H9 (cell line): Measurements from ENCODE around the gene SRGAP3. TPM values are rescaled to one million over a fixed set of nuclear protein-coding genes. Genes with fewer than 3 reads are reported as not detected.

Experiments used
- DNase-seq: peaks from one replicate; pipeline ENCODE4 v3.0.0-alpha.2; 2017
- H2AFZ ChIP-seq: one replicate; pipeline ENCODE4 v1.6.1; 2013; ENCODE audit warnings: mild to moderate bottlenecking, low read length, control low read depth, moderate library complexity
- H2AK5ac ChIP-seq: 2 replicates; pipeline ENCODE4 v1.6.1; 2013; ENCODE audit warnings: low read length, control low read depth, mixed read lengths; ENCODE audit not compliant: insufficient read length
- H2BK120ac ChIP-seq: one replicate; pipeline ENCODE4 v1.6.1; 2013; ENCODE audit warnings: low read depth, mild to moderate bottlenecking, low read length, control low read depth, inconsistent platforms; ENCODE audit not compliant: poor library complexity, severe bottlenecking
- H2BK12ac ChIP-seq: 2 replicates; pipeline ENCODE4 v1.6.1; 2013; ENCODE audit warnings: low read length, control low read depth, mixed read lengths, low read depth; ENCODE audit not compliant: insufficient read length
- H2BK15ac ChIP-seq: 2 replicates; pipeline ENCODE4 v1.6.1; 2013; ENCODE audit warnings: low read depth, low read length, control low read depth
- H2BK20ac ChIP-seq: one replicate; pipeline ENCODE4 v1.6.1; 2013; ENCODE audit warnings: low read depth, mild to moderate bottlenecking, low read length, control low read depth, inconsistent platforms; ENCODE audit not compliant: poor library complexity, severe bottlenecking
- H2BK5ac ChIP-seq: 2 replicates; pipeline ENCODE4 v1.6.1; 2013; ENCODE audit warnings: low read length, control low read depth, mixed read lengths; ENCODE audit not compliant: insufficient read length
- H3K14ac ChIP-seq: 2 replicates; pipeline ENCODE4 v1.6.1; 2013; ENCODE audit warnings: low read length, control low read depth; ENCODE audit not compliant: insufficient read depth
- H3K18ac ChIP-seq: 2 replicates; pipeline ENCODE4 v1.6.1; 2013; ENCODE audit warnings: low read depth, mild to moderate bottlenecking, mixed read lengths, low read length, control low read depth; ENCODE audit not compliant: insufficient read length
- H3K23ac ChIP-seq: 2 replicates; pipeline ENCODE4 v1.6.1; 2013; ENCODE audit warnings: low read length, control low read depth, mixed read lengths, low read depth; ENCODE audit not compliant: insufficient read length
- H3K23me2 ChIP-seq: 2 replicates; pipeline ENCODE4 v1.6.1; 2013; ENCODE audit warnings: low read depth, mild to moderate bottlenecking, mixed read lengths, low read length, control low read depth; ENCODE audit not compliant: insufficient read length, poor library complexity, severe bottlenecking
- H3K27ac ChIP-seq: 2 replicates; pipeline ENCODE4 v1.5.1; 2013; ENCODE audit warnings: low read length, control low read depth, mixed read lengths, low read depth; ENCODE audit not compliant: insufficient read length
- H3K27me3 ChIP-seq: 2 replicates; pipeline ENCODE4 v1.6.1; 2013; ENCODE audit warnings: low read length, control low read depth, inconsistent platforms; ENCODE audit not compliant: insufficient read depth
- H3K4ac ChIP-seq: 2 replicates; pipeline ENCODE4 v1.6.1; 2013; ENCODE audit warnings: low read depth, mild to moderate bottlenecking, control low read depth, inconsistent platforms, low read length, moderate library complexity
- H3K4me1 ChIP-seq: 2 replicates; pipeline ENCODE4 v1.6.1; 2013; ENCODE audit warnings: low read length, control low read depth, inconsistent platforms; ENCODE audit not compliant: insufficient read depth
- H3K4me2 ChIP-seq: 2 replicates; pipeline ENCODE4 v1.6.1; 2013; ENCODE audit warnings: low read length, control low read depth, mixed read lengths; ENCODE audit not compliant: insufficient read length, insufficient read depth
- H3K56ac ChIP-seq: 2 replicates; pipeline ENCODE4 v1.6.1; 2013; ENCODE audit warnings: low read depth, mild to moderate bottlenecking, mixed read lengths, low read length, control low read depth; ENCODE audit not compliant: insufficient read length
- H3K79me1 ChIP-seq: 2 replicates; pipeline ENCODE4 v1.6.1; 2013; ENCODE audit warnings: low read depth, mild to moderate bottlenecking, moderate library complexity, low read length, control low read depth, inconsistent platforms; ENCODE audit not compliant: insufficient read depth, poor library complexity, severe bottlenecking
- H3K79me2 ChIP-seq: 2 replicates; pipeline ENCODE4 v1.6.1; 2013; ENCODE audit warnings: low read length, control low read depth, inconsistent platforms; ENCODE audit not compliant: insufficient read depth
- H3K9ac ChIP-seq: 2 replicates; pipeline ENCODE4 v1.6.1; 2013; ENCODE audit warnings: low read length, control low read depth, mixed read lengths; ENCODE audit not compliant: insufficient read length; ENCODE audit errors: extremely low read depth
- H3K9me3 ChIP-seq: one replicate; pipeline ENCODE4 v1.6.1; 2013; ENCODE audit warnings: low read depth, low read length, inconsistent platforms; ENCODE audit not compliant: control insufficient read depth
- H3T11ph ChIP-seq: one replicate; pipeline ENCODE4 v1.6.1; 2013; ENCODE audit warnings: mild to moderate bottlenecking, low read length, control low read depth, inconsistent platforms
- H4K20me1 ChIP-seq: one replicate; pipeline ENCODE4 v1.6.1; 2013; ENCODE audit not compliant: control insufficient read depth, insufficient read length, insufficient read depth
- H4K5ac ChIP-seq: 2 replicates; pipeline ENCODE4 v1.6.1; 2013; ENCODE audit warnings: low read depth, mild to moderate bottlenecking, mixed read lengths, low read length, control low read depth; ENCODE audit not compliant: insufficient read length
- H4K8ac ChIP-seq: replicated peaks from 2 replicates; pipeline ENCODE4 v1.6.1; 2013; ENCODE audit warnings: low read length, control low read depth, mixed read lengths, low read depth; ENCODE audit not compliant: insufficient read length
- H4K91ac ChIP-seq: 2 replicates; pipeline ENCODE4 v1.6.1; 2013; ENCODE audit warnings: low read depth, mild to moderate bottlenecking, moderate library complexity, mixed read lengths, low read length, control low read depth; ENCODE audit not compliant: insufficient read length
- H3K27ac Mint-ChIP-seq, 3 experiments: 2 replicates in 2 of 3; 3 replicates in 1 of 3; pipeline ENCODE4 v1.8.0; 2020 to 2021; ENCODE audit warnings: mixed read lengths in 3 of 3, mild to moderate bottlenecking in 1 of 3, moderate library complexity in 1 of 3
- H3K27me3 Mint-ChIP-seq: 2 replicates; pipeline ENCODE4 v1.8.0; 2021; ENCODE audit warnings: low read depth, mild to moderate bottlenecking, moderate library complexity, mixed read lengths
- H3K36me3 Mint-ChIP-seq, 3 experiments: 2 replicates in 2 of 3; 3 replicates in 1 of 3; pipeline ENCODE4 v1.8.0; 2020 to 2021; ENCODE audit warnings: low read depth in 3 of 3, mixed read lengths in 3 of 3; ENCODE audit not compliant: insufficient read depth in 1 of 3
- H3K4me1 Mint-ChIP-seq, 2 experiments: 2 replicates each; pipeline ENCODE4 v1.8.0; 2020; ENCODE audit warnings: mixed read lengths in 2 of 2
- H3K4me3 Mint-ChIP-seq, 2 experiments: 2 replicates in 1 of 2; 3 replicates in 1 of 2; pipeline ENCODE4 v1.8.0; 2020 to 2021; ENCODE audit warnings: mild to moderate bottlenecking in 2 of 2, mixed read lengths in 2 of 2, moderate library complexity in 1 of 2
- H3K9me3 Mint-ChIP-seq, 2 experiments: 2 replicates in 1 of 2; 3 replicates in 1 of 2; pipeline ENCODE4 v1.8.0; 2020; ENCODE audit warnings: mild to moderate bottlenecking in 2 of 2, mixed read lengths in 2 of 2, moderate library complexity in 1 of 2
- CTCF ChIP-seq: fragments of 200-600 bp; sonication (generic); conservative IDR thresholded peaks from 3 replicates; pipeline ENCODE4 v1.8.0; 2021; ENCODE audit warnings: antibody characterized with exemption, mild to moderate bottlenecking
- WGBS: extraction: QIAGEN DNeasy Blood & Tissue Kit; methylation state at CpG from one replicate; pipeline ENCODE4 v1.1.7; 2013; ENCODE audit warnings: missing lambda C conversion rate, low lambda C conversion rate, mixed read lengths; ENCODE audit not compliant: insufficient read length; ENCODE audit errors: extremely low coverage; 5-methylcytosine and 5-hydroxymethylcytosine counted together
- total RNA-seq: library from RNA; stranded (reverse); gene quantifications from 2 replicates; pipeline ENCODE4 v1.2.1, GENCODE V29; 2021

SRGAP3 gene
- total RNA-seq, 1 experiment from 2014 or later: 3.4 TPM

- Histone ChIP-seq H2BK120ac (no peak overlapping the region), H3K4me2 (no peak overlapping the region), H3K27me3 (no peaks in the 10 kb centered on the region), H3K9me3 (no peaks in the 10 kb centered on the region), H2BK12ac (no peak overlapping the region), H3K23me2 (peaks cover 3% of the 10 kb centered on the region), H3K79me1 (no peaks in the 10 kb centered on the region), H2AK5ac (no peak overlapping the region), H2BK20ac (no peak overlapping the region), H4K20me1 (no peaks in the 10 kb centered on the region), H3K4ac (no peak overlapping the region), H4K5ac (no peak overlapping the region), H3K79me2 (no peaks in the 10 kb centered on the region), H2BK15ac (no peak overlapping the region), H3K9ac (no peak overlapping the region), H4K8ac (no peak overlapping the region), H4K91ac (no peak overlapping the region), H3K18ac (peak overlapping the region; percentile 57), H3K23ac (no peak overlapping the region), H2AFZ (no peak overlapping the region), H3K27ac (no peak overlapping the region), H2BK5ac (no peak overlapping the region), H3K14ac (peak overlapping the region; percentile 81; the same call in 1 of the 2 replicates), H3K56ac (no peak overlapping the region), H3K4me1 (peaks cover 4% of the 10 kb centered on the region; the same call in 1 of the 2 replicates), H3T11ph (no peak overlapping the region)
- H3K4me3 Mint-ChIP-seq: no peak overlapping the region
- H3K36me3 Mint-ChIP-seq: peaks cover 0 to 4% (median 2%) of the 10 kb centered on the region in 3 experiments; a peak in 2 of 7 replicates
- no peak for TF ChIP-seq CTCF
- peaks cover 26% of the 10 kb centered on the region in 2 experiments for H3K4me1 Mint-ChIP-seq
- H3K9me3 Mint-ChIP-seq: no peaks in the 10 kb centered on the region; a peak in 1 of 5 replicates
- no CpG with 5 or more reads among the region's 15 CpGs for WGBS
- no peak for DNase-seq
- H3K27ac Mint-ChIP-seq: peak overlapping the region in 2 of 3 experiments; percentile 90; a peak in 4 of 7 replicates
- no peaks in the 10 kb centered on the region for H3K27me3 Mint-ChIP-seq
Measured at GRCh38 chr3:9124730-9125129, 124.7 kb downstream of the SRGAP3 start.
